Measurements from ENCODE around the gene DSCAM.

DSCAM gene

DNA sequence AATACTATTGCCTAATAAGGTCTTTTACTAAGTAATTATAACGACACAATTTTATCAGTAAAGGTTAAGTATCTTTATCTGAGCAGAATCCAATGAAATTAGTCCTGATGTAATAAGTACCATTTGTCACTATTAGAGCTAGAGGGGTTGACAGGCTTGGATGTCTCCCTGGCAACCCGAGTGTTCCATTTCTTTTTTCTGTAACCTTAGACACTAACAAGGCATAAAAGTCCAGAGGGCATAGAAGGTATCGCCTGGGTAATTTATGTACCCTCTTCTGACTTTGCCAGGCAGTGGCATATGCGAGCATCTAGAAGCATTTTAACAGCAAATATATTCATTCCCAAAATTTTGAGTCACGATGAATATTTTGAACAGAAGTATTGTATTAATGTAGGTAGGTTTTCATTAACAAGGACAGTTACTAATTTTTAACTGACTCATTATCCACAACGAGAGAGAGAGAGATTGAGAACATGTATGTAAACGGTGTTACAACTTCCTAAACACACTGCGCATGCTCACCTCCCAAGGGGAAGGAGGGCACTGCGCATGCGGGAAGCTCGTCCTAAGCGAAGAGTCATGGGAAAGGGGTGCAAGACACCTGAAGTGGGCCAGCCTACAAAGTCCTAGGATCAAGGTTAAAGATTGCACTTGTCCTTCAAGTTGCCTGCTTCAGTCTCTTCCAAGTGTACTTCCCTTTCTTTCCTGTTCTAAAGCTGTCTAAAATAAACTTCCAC is 423.9 kb downstream of the DSCAM start:
- DNase-seq, result no peak

DNA sequence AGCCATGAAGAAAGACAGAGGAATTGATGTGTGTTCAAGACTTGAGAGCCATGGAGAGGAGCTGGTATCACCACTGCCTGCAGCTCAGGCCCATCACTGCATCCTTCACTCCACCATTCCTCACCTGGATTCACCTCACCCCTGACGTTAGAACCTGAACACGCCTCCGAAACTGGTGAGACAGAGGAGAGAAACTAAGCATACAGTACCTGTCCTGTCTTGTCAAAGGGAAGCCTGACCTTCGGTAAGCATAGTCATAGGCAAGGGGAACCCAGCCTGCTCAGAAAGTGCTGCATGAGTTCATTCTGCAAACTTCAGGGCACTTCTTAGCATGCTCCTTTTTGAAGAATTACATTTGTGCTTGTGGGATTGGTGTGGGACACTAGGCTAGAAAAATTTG is 425.8 kb downstream of the DSCAM start:
- no peak for DNase-seq

DNA sequence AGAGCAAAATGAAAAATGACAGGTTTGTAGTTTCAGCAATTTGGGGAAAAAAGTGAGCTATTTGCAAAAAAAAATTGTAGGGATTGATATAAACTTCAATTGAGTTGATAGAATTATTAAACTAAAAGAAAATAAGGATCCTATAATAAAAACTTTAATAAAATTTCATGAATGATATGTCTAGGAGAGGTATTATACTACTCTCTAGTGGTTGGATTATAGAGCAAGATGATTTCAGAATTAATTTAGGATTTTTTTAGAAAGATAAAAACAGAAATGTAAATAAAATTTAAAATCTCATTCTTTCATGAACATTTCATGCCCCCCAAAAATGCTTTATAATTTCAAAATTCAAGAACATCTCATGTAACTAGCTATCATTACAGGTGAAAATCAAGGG is 430.4 kb downstream of the DSCAM start:
- no peak for DNase-seq

GRCh38 chr21:40408561-40408960 is 438.4 kb downstream of the DSCAM start:
- no peak for DNase-seq

GRCh38 chr21:40404396-40404800 is 442.6 kb downstream of the DSCAM start:
- peak; percentile 92 for DNase-seq

DNA sequence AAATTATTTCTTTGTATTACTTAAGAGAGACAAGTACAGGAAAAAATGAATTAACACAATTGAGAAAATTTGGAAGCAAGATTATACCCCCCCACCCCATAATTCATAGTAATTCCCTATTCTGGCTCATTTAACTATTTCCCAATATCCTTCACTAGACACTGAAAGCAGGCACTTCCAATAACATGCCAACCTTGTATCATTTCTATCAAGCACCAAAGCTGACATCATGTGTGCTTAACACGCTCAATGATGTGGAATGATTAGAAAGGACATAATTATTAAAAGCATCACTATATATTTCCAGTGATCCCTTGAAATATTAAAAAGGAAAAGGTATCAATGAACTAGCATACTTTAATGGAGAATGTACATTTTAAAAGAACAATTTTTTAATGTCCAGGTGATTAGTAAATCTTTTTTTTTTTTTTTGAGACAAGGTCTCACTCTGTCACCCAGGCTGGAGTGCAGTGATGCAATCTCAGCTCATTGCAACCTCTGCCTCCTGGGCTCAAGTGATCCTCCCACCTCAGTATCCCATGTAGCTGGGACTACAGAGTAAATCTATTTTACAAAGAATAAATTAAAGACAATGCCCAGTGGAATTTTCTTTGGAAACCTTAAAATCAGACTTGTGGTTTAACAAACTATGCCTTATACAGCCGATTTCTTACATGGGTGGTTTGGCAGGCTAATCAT is 443.9 kb downstream of the DSCAM start:
- peak; percentile 16 for DNase-seq

DNA sequence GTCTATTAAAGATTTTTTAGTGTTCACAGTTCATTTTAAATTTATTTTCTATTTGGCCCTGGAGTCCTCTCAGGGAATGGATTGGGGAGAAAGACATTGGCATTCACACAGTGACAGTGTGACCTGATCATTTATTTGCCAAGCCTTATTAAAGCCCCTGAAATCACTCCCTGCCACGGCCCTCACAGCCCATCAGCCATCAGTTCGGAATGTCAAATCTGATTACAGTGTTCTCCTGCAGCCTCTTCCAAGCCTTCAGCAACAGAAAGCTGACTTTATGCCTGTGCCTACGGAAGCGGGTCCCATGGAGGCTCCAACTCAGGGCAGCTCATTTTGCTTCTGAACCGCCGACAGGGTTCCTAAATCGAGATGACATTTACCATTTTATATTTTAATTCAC is 451.2 kb downstream of the DSCAM start:
- no peak for DNase-seq

- no peak for DNase-seq
Observed at GRCh38 chr21:40393066-40393465, 453.9 kb downstream of the DSCAM start.

- no peak for DNase-seq
Observed at GRCh38 chr21:40388046-40388445, 458.9 kb downstream of the DSCAM start.

DNA sequence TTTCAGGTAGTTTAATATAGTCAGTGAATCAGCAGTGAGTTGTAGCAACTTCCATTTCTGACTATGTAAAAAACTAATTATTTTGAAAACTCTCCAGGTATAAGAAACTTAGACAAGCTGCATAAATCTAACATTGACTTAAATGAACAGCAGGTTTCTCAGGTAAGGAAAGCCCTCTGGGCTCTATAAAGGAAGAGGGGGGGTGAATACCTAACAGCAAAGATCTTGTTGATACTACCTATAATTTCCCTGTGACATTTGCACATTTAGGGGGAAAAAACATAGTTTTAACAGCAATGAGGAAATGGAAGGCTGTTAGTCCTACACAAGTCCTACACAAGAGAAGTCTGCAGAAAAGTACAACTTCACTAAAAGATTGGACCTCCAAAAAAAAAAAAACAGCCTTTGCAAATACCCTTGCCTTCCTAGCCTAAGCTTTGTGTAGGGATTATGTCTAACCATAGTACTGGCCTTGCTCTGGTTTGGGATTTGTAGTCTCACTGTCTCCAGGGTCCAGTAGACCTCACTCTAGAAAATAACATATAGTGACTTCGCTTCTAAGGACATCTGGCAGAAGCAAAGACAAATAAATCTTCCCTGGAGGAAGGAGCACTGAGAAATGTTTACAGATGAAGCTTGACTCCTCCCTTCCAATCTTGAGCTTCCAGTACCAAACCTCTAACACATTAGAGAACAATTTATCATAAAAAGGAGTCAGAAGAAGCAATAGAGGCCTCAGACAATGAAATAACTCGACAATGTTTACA is 459.8 kb downstream of the DSCAM start:
- no peak for DNase-seq

DNA sequence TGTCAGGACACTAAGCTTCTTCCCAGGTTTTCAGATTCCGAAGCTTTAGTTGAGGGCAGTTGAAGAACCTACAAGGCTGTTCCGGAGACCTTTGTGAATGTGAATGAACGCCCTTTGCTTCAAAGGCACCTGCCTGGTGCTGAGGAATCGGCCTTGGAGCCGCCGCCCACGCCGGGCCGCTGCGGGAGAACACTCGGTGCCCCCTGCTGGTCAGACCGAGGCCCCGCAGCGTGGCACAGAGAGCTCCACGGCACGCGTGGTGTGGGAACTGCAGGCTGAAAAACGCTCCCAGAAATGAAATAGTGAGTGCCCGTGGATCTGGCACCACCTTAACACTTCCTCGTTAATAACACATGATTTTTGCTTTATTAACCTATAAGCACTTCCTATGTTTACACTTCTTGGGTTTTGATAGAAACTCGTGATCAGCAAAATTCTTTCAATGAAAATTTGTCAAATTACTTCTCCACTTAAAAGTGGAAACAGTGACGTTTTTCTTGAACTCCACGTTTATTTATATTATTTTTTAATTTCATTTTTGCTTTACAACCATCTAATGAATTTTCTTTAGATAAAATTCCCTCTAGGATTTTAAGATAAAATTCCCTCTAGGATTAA is 460.6 kb downstream of the DSCAM start:
- DNase-seq, result peak; percentile 76

DNA sequence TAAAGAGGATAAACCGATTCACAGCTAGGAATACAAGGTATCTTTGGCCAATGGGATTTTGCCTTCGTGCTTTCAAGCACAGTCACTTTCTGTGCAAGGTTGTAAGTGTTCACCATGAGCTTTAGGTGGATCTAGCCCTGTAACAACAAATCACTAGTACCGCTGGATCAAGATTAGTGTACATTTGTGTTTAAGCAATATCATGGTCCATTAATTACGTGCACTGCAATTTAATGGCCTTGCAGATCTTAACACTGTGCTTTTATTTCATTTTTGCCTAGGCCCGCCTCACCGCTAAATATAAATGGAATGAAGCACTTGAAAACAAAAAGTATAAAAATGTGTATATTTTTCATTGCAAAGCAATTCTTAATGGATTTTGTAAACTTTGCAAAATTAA is 461.1 kb downstream of the DSCAM start:
- no peak for DNase-seq

DNA sequence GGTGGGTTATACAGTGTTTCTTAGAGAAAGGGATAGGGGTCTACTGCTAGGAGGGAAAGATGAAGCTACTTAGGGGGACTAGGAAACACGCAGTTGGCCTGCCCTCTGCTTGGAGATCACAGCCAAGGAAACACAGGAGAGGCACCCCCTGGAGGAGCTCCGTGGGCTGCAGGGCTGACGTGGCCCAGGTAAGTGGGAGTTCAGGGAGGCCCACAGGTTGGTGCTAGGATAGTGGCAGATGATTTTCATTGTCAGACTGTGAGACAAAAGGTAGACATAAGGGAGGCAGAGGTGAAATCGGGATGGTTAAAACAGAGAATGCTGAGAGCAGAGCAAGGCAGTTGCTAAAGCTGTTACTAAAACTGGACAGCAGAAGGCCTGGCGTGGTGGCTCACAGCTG is 463.0 kb downstream of the DSCAM start:
- DNase-seq, result no peak

GRCh38 chr21:40381111-40381510 is 465.8 kb downstream of the DSCAM start:
- no peak for DNase-seq

DNA sequence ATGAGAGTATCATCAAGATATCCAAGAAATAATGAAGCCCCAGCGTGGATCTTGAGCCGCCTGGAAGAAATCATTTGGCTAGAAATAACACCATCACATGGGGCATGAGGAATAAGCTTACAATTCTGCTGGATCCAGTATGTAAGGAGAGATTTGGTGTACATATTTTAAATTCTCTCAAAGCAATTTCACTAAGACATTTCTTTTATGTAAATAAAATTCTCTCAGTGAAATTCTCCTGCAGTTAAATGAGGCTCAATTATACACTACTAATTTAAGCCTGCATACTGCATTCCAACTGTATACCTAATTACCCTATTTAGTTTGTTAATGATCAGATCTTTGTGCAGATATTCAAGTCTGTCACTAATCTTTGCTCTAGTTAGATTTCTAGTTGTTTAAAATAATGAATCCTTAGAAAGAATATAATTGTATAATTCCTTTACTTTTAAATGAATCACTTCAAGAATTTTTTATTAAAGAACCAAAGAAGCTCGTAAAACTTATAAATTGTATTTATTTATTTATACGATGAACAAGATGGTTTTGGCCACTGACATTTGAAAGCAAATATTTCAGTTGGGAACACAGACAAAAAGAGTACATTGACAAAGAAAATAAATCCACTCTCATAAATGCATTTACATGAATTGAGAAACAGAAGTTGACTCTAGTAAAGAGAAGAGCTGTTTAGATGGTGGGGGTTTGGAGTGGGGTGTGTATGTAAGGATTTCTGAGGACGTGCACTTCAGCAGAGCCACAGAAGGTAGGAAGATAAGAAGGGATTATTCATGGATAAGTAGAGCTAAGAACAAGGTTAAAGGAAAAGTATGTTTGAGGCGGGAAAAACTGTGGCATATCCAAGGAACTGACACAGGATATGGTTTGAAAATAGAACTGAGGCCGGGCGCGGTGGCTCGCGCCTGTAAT is 466.8 kb downstream of the DSCAM start:
- DNase-seq, result no peak

GRCh38 chr21:40377135-40377534 is 469.8 kb downstream of the DSCAM start:
- no peak for DNase-seq

DNA sequence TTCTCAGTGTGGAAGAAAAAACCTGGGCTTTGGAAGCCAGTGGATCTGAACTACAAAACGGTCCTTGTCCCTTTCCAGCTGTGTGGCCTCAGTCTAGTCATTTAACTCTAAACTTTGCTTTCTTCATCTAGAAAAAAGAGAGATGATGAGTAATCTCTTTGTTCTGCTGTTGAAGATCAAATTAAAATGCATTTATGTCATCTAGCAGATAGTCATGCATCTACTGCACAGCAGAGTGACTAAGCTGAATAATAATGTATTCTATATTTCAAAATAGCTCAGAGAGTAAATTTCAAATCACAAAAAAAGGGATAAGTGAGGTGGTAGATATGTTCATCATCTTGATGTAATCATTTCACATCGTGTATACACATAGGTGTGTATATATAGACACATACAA is 473.2 kb downstream of the DSCAM start:
- DNase-seq, result no peak

DNA sequence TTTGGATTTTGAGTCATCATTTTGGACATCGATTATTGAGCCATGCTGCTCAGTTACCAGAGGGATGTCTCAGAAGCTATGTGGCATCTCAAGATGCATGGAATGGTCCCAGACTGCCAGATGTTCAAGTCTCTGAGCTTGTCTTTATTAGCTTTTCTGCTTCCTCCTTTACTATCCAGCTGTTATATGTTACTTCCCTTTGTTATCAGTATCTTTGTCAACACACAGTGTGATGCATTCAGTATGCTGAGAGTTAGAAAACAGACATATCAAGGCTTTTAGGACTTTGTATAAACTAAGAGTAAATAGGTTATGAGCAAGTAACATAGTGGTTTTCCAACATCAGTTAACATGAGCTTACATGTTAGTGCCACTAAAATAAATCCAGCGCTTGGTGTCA is 474.5 kb downstream of the DSCAM start:
- DNase-seq, result no peak

DNA sequence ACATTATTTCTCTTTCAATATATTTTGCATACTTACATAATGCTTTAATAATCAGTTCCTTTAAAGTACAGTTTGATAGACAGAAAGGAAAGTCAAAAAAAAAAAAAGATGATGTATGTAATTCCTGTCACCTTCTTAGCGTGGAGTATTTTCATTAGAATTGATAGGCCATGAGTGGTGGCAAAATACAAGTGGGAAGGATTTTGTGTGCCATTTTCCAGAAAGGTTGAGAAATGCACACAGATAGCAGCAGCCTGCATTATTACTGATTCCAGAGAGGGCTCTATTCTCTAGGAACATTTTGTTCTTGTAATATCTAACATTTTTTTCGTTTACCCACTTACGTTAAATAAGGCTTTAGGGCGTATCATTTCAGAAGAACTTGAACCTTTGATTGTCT is 475.6 kb downstream of the DSCAM start:
- DNase-seq, result no peak

- no peak for DNase-seq
Observed at GRCh38 chr21:40356644-40357043, 490.3 kb downstream of the DSCAM start.

GRCh38 chr21:40355076-40355475 is 491.9 kb downstream of the DSCAM start:
- DNase-seq, result no peak

GRCh38 chr21:40351006-40351405 is 496.0 kb downstream of the DSCAM start:
- DNase-seq, result no peak
